DOHH2 (cell line): ENCODE data around the gene PRSS56.

ENCODE experiments used
- CTCF ChIP-seq: fragments of 200-600 bp; sonication (generic); IDR thresholded peaks from one replicate; pipeline ENCODE4 v1.5.1; 2014; ENCODE audit warnings: antibody characterized with exemption, mild to moderate bottlenecking, low read depth, low read length; ENCODE audit not compliant: poor library complexity, severe bottlenecking
- EZH2phosphoT487 ChIP-seq: fragments of 200-600 bp; sonication (generic); IDR thresholded peaks from 2 replicates; pipeline ENCODE4 v1.6.1; 2017; ENCODE audit warnings: borderline replicate concordance, mild to moderate bottlenecking, antibody characterized with exemption, low read length, moderate library complexity, mixed read lengths

- TF ChIP-seq CTCF (no peak), EZH2phosphoT487 (no peak)
Observed at GRCh38 chr2:232483311-232483922, 36.8 kb upstream of the PRSS56 start.
